Tibial artery (tissue), 4 donors: ENCODE data around the gene FOXO3.

Experiments
- DNase-seq, 2 donors: peaks; one replicate each; pipeline ENCODE4 v3.0.0-alpha.2; 2019
- H3K27ac ChIP-seq, 2 donors: fragments of 200-600 bp; sonication (generic) in 1 of 2; 1 replicate in 1 of 2; 2 replicates in 1 of 2; pipeline ENCODE4 v1.5.1; 2018 to 2019; ENCODE audit warnings: mild to moderate bottlenecking in 1 of 2
- H3K27me3 ChIP-seq, 2 donors: fragments of 200-600 bp; sonication (generic) in 1 of 2; one replicate each; pipeline versions ENCODE4 v1.5.1 to v1.6.0; 2016 to 2019
- H3K36me3 ChIP-seq, 3 donors: fragments of 200-600 bp; sonication (generic) in 2 of 3; one replicate each; pipeline ENCODE4 v1.5.1; 2016 to 2019; ENCODE audit warnings: mild to moderate bottlenecking in 2 of 3
- H3K4me1 ChIP-seq, 4 donors: fragments of 200-600 bp; sonication (generic) in 2 of 4; 1 replicate in 3 of 4; 2 replicates in 1 of 4; pipeline ENCODE4 v1.5.1; 2016 to 2019
- H3K4me3 ChIP-seq, 2 donors: fragments of 200-600 bp; sonication (generic) in 1 of 2; 1 replicate in 1 of 2; 2 replicates in 1 of 2; pipeline ENCODE4 v1.5.1; 2018 to 2019; ENCODE audit warnings: mild to moderate bottlenecking in 2 of 2
- H3K9me3 ChIP-seq, 3 donors: fragments of 200-600 bp; sonication (generic) in 1 of 3; one replicate each; pipeline ENCODE4 v1.5.1; 2016 to 2019
- CTCF ChIP-seq, 2 experiments: fragments of 200-600 bp in 1 of 2; fragments of 450-650 bp in 1 of 2; IDR thresholded peaks; one replicate each; pipeline ENCODE4 v1.5.1; 2017 to 2019; ENCODE audit warnings: antibody characterized with exemption in 2 of 2, mild to moderate bottlenecking in 1 of 2, moderate library complexity in 1 of 2
- intact Hi-C: fragments of 100-400 bp; cut with DNase I; formaldehyde crosslinking; loops from one replicate; pipeline ENCODE4 v1.15.0; 2023; ENCODE audit warnings: low total_unique reads

Gene FOXO3

GRCh38 chr6:108716801-108717791 is 156.4 kb downstream of the FOXO3 start:
- intact Hi-C loops: no loop called here
- no peak for DNase-seq
- H3K4me3 ChIP-seq: no peak overlapping the region
- H3K27ac ChIP-seq: no peak overlapping the region
- no peak for TF ChIP-seq CTCF (IDR thresholded peaks at IDR 0.05)
- no peaks in the 10 kb centered on the region for H3K27me3 ChIP-seq
- no peaks in the 10 kb centered on the region for H3K36me3 ChIP-seq
- peaks cover 0 to 33% (median 20%) of the 10 kb centered on the region in 4 donors for H3K4me1 ChIP-seq
- H3K9me3 ChIP-seq: no peaks in the 10 kb centered on the region

DNA sequence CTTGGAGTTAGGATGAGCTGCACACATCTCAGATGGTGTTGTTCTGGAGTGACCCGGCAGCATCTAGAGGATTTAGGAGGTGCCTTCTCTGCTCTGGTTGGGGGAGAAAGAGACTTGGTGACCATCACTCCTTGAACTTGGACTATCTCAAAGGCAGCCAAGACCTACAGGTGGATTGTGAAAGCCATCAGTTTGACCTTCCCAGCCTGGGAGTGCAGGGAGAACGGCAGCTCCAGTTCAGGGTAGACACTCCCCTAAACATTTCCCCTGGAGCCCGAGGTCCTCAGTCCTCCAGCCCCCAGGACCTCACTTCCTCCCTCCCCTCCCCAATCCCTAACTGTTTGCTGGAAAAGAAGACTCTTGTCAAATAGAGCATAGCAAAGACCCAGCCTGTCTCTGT is 158.8 kb downstream of the FOXO3 start:
- Histone ChIP-seq H3K27ac (no peak overlapping the region), H3K4me3 (no peak overlapping the region), H3K27me3 (no peaks in the 10 kb centered on the region), H3K9me3 (peaks cover 0 to 10% (median 0%) of the 10 kb centered on the region in 3 donors), H3K36me3 (peaks cover 0 to 8% (median 0%) of the 10 kb centered on the region in 3 donors), H3K4me1 (peaks cover 0 to 10% (median 3%) of the 10 kb centered on the region in 4 donors)
- intact Hi-C loops: no loop called here
- no peak for TF ChIP-seq CTCF (IDR thresholded peaks at IDR 0.05)
- DNase-seq: no peak

- TF ChIP-seq CTCF (IDR thresholded peaks at IDR 0.05): no peak
- H3K4me3 ChIP-seq: no peak overlapping the region
- DNase-seq: no peak
These were observed 160.1 kb downstream of the FOXO3 start for GRCh38 chr6:108720827-108721226.

DNA sequence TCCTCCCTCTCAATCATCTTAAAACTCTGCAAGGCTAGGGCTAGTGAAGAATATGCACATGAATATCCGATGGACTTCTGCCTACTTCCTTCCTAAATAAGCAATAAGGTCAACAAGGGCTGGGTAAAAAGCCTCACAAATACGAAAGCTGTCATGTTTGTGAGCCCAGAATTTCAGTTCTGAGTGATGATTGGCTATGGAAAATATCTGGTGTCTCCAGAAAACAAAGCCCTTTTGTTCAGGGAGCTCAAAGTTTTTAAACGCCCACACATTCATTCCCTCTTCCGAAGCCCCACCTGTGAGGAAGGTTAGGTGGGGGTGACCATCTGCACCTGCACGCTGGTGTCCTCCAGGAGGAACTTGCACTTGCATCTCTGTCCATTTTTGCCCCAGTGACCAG is 160.6 kb downstream of the FOXO3 start:
- Histone ChIP-seq H3K4me3 (no peak overlapping the region), H3K9me3 (peaks cover 0 to 10% (median 0%) of the 10 kb centered on the region in 3 donors), H3K27ac (no peak overlapping the region), H3K27me3 (no peaks in the 10 kb centered on the region), H3K36me3 (peaks cover 0 to 8% (median 0%) of the 10 kb centered on the region in 3 donors), H3K4me1 (peaks cover 0 to 4% (median 0%) of the 10 kb centered on the region in 4 donors)
- no peak for TF ChIP-seq CTCF (IDR thresholded peaks at IDR 0.05)
- intact Hi-C loops: no loop called here
- no peak for DNase-seq

More at GRCh38 chr6:108720827-108721226, 160.1 kb downstream of the FOXO3 start:
- Histone ChIP-seq H3K36me3 (peaks cover 0 to 8% (median 0%) of the 10 kb centered on the region in 3 donors), H3K27ac (no peak overlapping the region), H3K27me3 (no peaks in the 10 kb centered on the region), H3K9me3 (peaks cover 0 to 10% (median 0%) of the 10 kb centered on the region in 3 donors), H3K4me1 (peaks cover 0 to 4% (median 0%) of the 10 kb centered on the region in 4 donors)
- intact Hi-C loops: no loop called here

DNA sequence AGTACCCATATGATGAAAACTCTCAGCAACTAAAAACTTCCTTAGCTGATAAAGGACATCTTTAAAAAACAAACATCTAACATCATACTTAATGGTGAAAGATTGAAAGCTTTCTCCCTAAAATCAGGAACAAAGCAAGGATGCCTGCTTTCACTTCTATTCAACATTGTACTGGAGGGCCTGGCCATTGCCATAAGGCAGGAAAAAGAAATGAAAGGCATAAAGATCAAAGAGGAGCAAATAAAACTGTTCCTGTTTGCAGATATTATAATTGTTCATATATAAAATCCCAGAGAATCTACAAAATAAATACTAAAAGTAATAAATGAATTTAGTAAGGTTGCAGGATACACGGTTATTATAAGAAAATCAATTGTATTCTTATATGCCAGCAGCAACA is 162.9 kb downstream of the FOXO3 start:
- Histone ChIP-seq H3K9me3 (peaks cover 0 to 10% (median 0%) of the 10 kb centered on the region in 3 donors), H3K4me1 (no peaks in the 10 kb centered on the region), H3K4me3 (no peak overlapping the region), H3K27ac (no peak overlapping the region), H3K36me3 (peaks cover 0 to 8% (median 0%) of the 10 kb centered on the region in 3 donors), H3K27me3 (no peaks in the 10 kb centered on the region)
- intact Hi-C loops: no loop called here
- no peak for DNase-seq
- TF ChIP-seq CTCF (IDR thresholded peaks at IDR 0.05): no peak
